Activated CD8-positive, alpha-beta memory T cell treated with anti-CD3 and anti-CD28 coated beads for 36 hours (primary cell): ENCODE results near the gene ASB1. TPM values are rescaled to one million over a fixed set of nuclear protein-coding genes. Genes with fewer than 3 reads are reported as not detected.
"Not testable (repeated sequence)": the region's sequence is repeated elsewhere in the genome, so short reads cannot be mapped to it uniquely, and the experiment has no call there.

ENCODE experiments used
- CTCF ChIA-PET: fragments of 350-600 bp; sonication (Branson Sonifier 250); formaldehyde crosslinking; loops from one replicate; lab custom pipeline; 2021; ENCODE audit warnings: antibody characterized with exemption; lab: Charles Lee
- POLR2A ChIA-PET: fragments of 350-600 bp; sonication (Branson Sonifier 250); formaldehyde crosslinking; loops from one replicate; lab custom pipeline; 2021; ENCODE audit warnings: antibody characterized with exemption; lab: Charles Lee
- total RNA-seq, 2 experiments: library from RNA; stranded (reverse); gene quantifications; one replicate each; pipeline ENCODE4 v1.2.3, GENCODE V29; 2021

The ASB1 gene
- total RNA-seq, 2 experiments from 2014 or later, result 41.8 to 46.5 TPM

GRCh38 chr2:238438856-238439849 is 12.4 kb downstream of the ASB1 start:
- CTCF ChIA-PET, result no interaction called here
- POLR2A ChIA-PET, result interaction anchor here (1.2 to 1.6 kb wide), 2 partner anchors 12 to 150 kb away, joined by 3 to 6 read pairs; no protein-coding TSS in a partner anchor

GRCh38 chr2:238439917-238440316 is 13.2 kb downstream of the ASB1 start:
- POLR2A ChIA-PET, result interaction anchor here (1.6 kb wide), 1 partner anchor 151 kb away, joined by 6 read pairs; no protein-coding TSS in a partner anchor
- CTCF ChIA-PET, result no interaction called here

- ChIA-PET CTCF (no interaction called here), POLR2A (interaction anchor here (0.6 to 1.6 kb wide), 2 partner anchors 149 to 151 kb away, joined by 3 to 6 read pairs; no protein-coding TSS in a partner anchor)
Observed at GRCh38 chr2:238440331-238440730, 13.6 kb downstream of the ASB1 start.

GRCh38 chr2:238440767-238441166 is 14.0 kb downstream of the ASB1 start:
- ChIA-PET POLR2A (interaction anchor here (0.6 kb wide), 1 partner anchor 150 kb away, joined by 3 read pairs; no protein-coding TSS in a partner anchor), CTCF (no interaction called here)

GRCh38 chr2:238441262-238442114 is 14.8 kb downstream of the ASB1 start:
- ChIA-PET POLR2A (interaction anchor here (0.7 kb wide), 1 partner anchor 51 kb away, joined by 4 read pairs; no protein-coding TSS in a partner anchor), CTCF (no interaction called here)

- CTCF ChIA-PET, result not testable (repeated sequence)
- POLR2A ChIA-PET, result interaction anchor here (0.7 kb wide), 1 partner anchor 51 kb away, joined by 4 read pairs; no protein-coding TSS in a partner anchor
Observed at GRCh38 chr2:238442257-238442656, 15.5 kb downstream of the ASB1 start.

GRCh38 chr2:238444242-238444641 is 17.5 kb downstream of the ASB1 start:
- CTCF ChIA-PET, result no interaction called here
- POLR2A ChIA-PET, result no interaction called here

GRCh38 chr2:238445409-238446190 is 18.9 kb downstream of the ASB1 start:
- ChIA-PET POLR2A (no interaction called here), CTCF (no interaction called here)

GRCh38 chr2:238446371-238446770 is 19.6 kb downstream of the ASB1 start:
- POLR2A ChIA-PET, result no interaction called here
- CTCF ChIA-PET, result no interaction called here

- ChIA-PET CTCF (no interaction called here), POLR2A (no interaction called here)
Observed at GRCh38 chr2:238448031-238448955, 21.6 kb downstream of the ASB1 start.

- POLR2A ChIA-PET, result no interaction called here
- CTCF ChIA-PET, result no interaction called here
Observed at GRCh38 chr2:238449241-238449640, 22.5 kb downstream of the ASB1 start.

- POLR2A ChIA-PET, result no interaction called here
Observed at GRCh38 chr2:238449909-238450417, 23.2 kb downstream of the ASB1 start.

GRCh38 chr2:238450440-238450861 is 23.7 kb downstream of the ASB1 start:
- CTCF ChIA-PET, result no interaction called here
- POLR2A ChIA-PET, result no interaction called here

More at GRCh38 chr2:238449909-238450417, 23.2 kb downstream of the ASB1 start:
- CTCF ChIA-PET, result no interaction called here

- ChIA-PET POLR2A (no interaction called here), CTCF (interaction anchor here (1.3 kb wide), 1 partner anchor 83 kb away, joined by 5 read pairs; no protein-coding TSS in a partner anchor)
Observed at GRCh38 chr2:238453842-238454241, 27.1 kb downstream of the ASB1 start.

GRCh38 chr2:238456449-238456848 is 29.7 kb downstream of the ASB1 start:
- ChIA-PET CTCF (no interaction called here), POLR2A (no interaction called here)

- ChIA-PET POLR2A (no interaction called here), CTCF (no interaction called here)
Observed at GRCh38 chr2:238456970-238457926, 30.5 kb downstream of the ASB1 start.
